GM12878 (cell line): Measurements from ENCODE around the gene AOPEP. TPM values are rescaled to one million over a fixed set of nuclear protein-coding genes. Genes with fewer than 3 reads are reported as not detected.

Experiments used
- ATAC-seq: fragments of 200-7000 bp; cut with Tn5 transposase; 3 replicates; pipeline ENCODE4 v1.9.1; 2020; ENCODE audit warnings: mild to moderate bottlenecking, moderate library complexity
- BruUV-seq: library from RNA; stranded (reverse); fragments of 400-500 nt; replicated peaks from 2 replicates; lab custom pipeline; 2021; lab: Mats Ljungman, UMichigan
- CTCF ChIA-PET: fragments of 300-600 bp; sonication (Branson Sonifier 250); formaldehyde crosslinking; extraction: SDS; loops from one replicate; lab custom pipeline; 2021; ENCODE audit warnings: inconsistent platforms; lab: Yijun Ruan, JAX
- POLR2A ChIA-PET: fragments of 350-600 bp; formaldehyde crosslinking; extraction: SDS; loops from one replicate; lab custom pipeline; 2021; ENCODE audit warnings: inconsistent platforms; lab: Charles Lee
- RAD21 ChIA-PET: fragments of 300-600 bp; sonication (Branson Sonifier 250); formaldehyde crosslinking; loops from one replicate; lab custom pipeline; 2023; ENCODE audit warnings: antibody characterized with exemption; ENCODE audit not compliant: unreplicated experiment; lab: Charles Lee
- SMC1A ChIA-PET: fragments of 300-600 bp; sonication (Branson Sonifier 250); formaldehyde crosslinking; loops from one replicate; lab custom pipeline; 2023; ENCODE audit not compliant: unreplicated experiment, uncharacterized antibody; lab: Charles Lee
- DNase-seq: peaks from one replicate; pipeline ENCODE4 v3.0.0-alpha.2; 2011; ENCODE audit warnings: low read depth, low spot score
- FAIRE-seq: peaks from 3 replicates; lab custom pipeline; 2011; peaks lifted over from hg19 to GRCh38; lab: Jason Lieb, UNC
- H2AFZ ChIP-seq: 2 replicates; pipeline ENCODE4 v1.6.0; 2011; ENCODE audit warnings: low read depth, low read length, control low read depth; ENCODE audit not compliant: control insufficient read depth
- H3K27ac ChIP-seq: 2 replicates; pipeline ENCODE4 v1.5.1; 2011; ENCODE audit warnings: control low read depth; ENCODE audit not compliant: control insufficient read depth, insufficient read depth
- H3K27me3 ChIP-seq, 2 experiments: replicated peaks in 1 of 2; 2 replicates each; pipeline versions ENCODE4 v1.6.0 to v1.6.1; 2011; ENCODE audit warnings: low read length in 1 of 2; ENCODE audit not compliant: control insufficient read depth in 2 of 2, insufficient read depth in 2 of 2
- H3K36me3 ChIP-seq, 2 experiments: 2 replicates each; pipeline ENCODE4 v1.5.1; 2011; ENCODE audit warnings: low read length in 1 of 2; ENCODE audit not compliant: control insufficient read depth in 2 of 2, insufficient read depth in 2 of 2
- H3K4me1 ChIP-seq: 2 replicates; pipeline ENCODE4 v1.6.1; 2011; ENCODE audit warnings: mild to moderate bottlenecking, low read length, moderate library complexity, mixed read lengths; ENCODE audit not compliant: control insufficient read depth, insufficient read depth
- H3K4me2 ChIP-seq: 2 replicates; pipeline ENCODE4 v1.6.0; 2011; ENCODE audit warnings: control low read depth; ENCODE audit not compliant: control insufficient read depth, insufficient read depth
- H3K4me3 ChIP-seq: fragments of 200-600 bp; sonication (generic); 2 replicates; pipeline ENCODE4 v1.5.1; 2016
- H3K79me2 ChIP-seq: 2 replicates; pipeline ENCODE4 v1.6.0; 2011; ENCODE audit warnings: low read length; ENCODE audit not compliant: control insufficient read depth, insufficient read depth
- H3K9ac ChIP-seq: 2 replicates; pipeline ENCODE4 v1.8.0; 2011; ENCODE audit warnings: low read length, control low read depth, mixed read lengths; ENCODE audit not compliant: control insufficient read depth, insufficient read depth
- H3K9me3 ChIP-seq: replicated peaks from 3 replicates; pipeline ENCODE4 v1.5.1; 2011; ENCODE audit warnings: mild to moderate bottlenecking, low read length; ENCODE audit not compliant: control insufficient read depth, insufficient read depth
- H4K20me1 ChIP-seq: 2 replicates; pipeline ENCODE4 v1.6.0; 2011; ENCODE audit not compliant: control insufficient read depth, insufficient read depth
- IRF5 ChIP-seq: fragments of 450-650 bp; IDR thresholded peaks from 2 replicates; pipeline ENCODE4 v1.6.1; 2017; ENCODE audit warnings: borderline replicate concordance
- NR2C2 ChIP-seq: IDR thresholded peaks from 2 replicates; pipeline ENCODE4 v1.6.1; 2011; ENCODE audit warnings: borderline replicate concordance, low read depth; ENCODE audit not compliant: control insufficient read depth, insufficient read length
- SMAD5 ChIP-seq: IDR thresholded peaks from 2 replicates; pipeline ENCODE4 v1.6.1; 2016; ENCODE audit warnings: antibody characterized with exemption, low read depth
- SUPT20H ChIP-seq: IDR thresholded peaks from 2 replicates; pipeline ENCODE4 v1.6.1; 2011; ENCODE audit warnings: low read depth, mild to moderate bottlenecking, low read length, moderate library complexity, borderline replicate concordance; ENCODE audit not compliant: control insufficient read depth
- TARDBP ChIP-seq: IDR thresholded peaks from 2 replicates; pipeline ENCODE4 v1.6.1; 2016; ENCODE audit warnings: borderline replicate concordance
- ZNF592 ChIP-seq: fragments of 450-650 bp; IDR thresholded peaks from 2 replicates; pipeline ENCODE4 v1.6.1; 2017; ENCODE audit warnings: mild to moderate bottlenecking, moderate library complexity
- WGBS: methylation state at CpG from one replicate; pipeline ENCODE4 v1.1.6; 2016; ENCODE audit warnings: low lambda C conversion rate; ENCODE audit not compliant: insufficient replicate concordance, insufficient coverage; ENCODE audit errors: missing lambda C conversion rate; 5-methylcytosine and 5-hydroxymethylcytosine counted together
- in situ Hi-C: fragments of 300-500 bp; cut with MboI; formaldehyde crosslinking; loops from 9 replicates; pipeline ENCODE4 v1.14.3; 2018; ENCODE audit warnings: mixed read lengths
- intact Hi-C: fragments of 100-400 bp; cut with micrococcal nuclease; formaldehyde crosslinking; loops from one replicate; pipeline ENCODE4 v1.14.2; 2022; ENCODE audit not compliant: unreplicated experiment
- polyA plus RNA-seq, 11 experiments: library from polyadenylated mRNA; depleted of rRNA in 4 of 11; unstranded in 6 of 11; stranded (reverse) in 5 of 11; fragments of >200 nt; fragmentation: Nextera tagmentation in 4 of 11; fragmentation: Illumina TruSeq in 1 of 11; extraction: Ambion mirVana in 4 of 11; extraction: Trizol in 1 of 11; gene quantifications; 1 replicate in 1 of 11; 2 replicates in 10 of 11; pipeline versions ENCODE4 v1.2.1 to v1.2.3, GENCODE V29; 2011 to 2016; ENCODE audit warnings: inconsistent platforms in 2 of 11, missing spikeins in 2 of 11, low read depth in 1 of 11
- total RNA-seq, 4 experiments: library from RNA; depleted of rRNA in 3 of 4; stranded (reverse); fragments of >200 nt in 3 of 4; fragmentation: Illumina TruSeq in 1 of 4; extraction: Trizol in 1 of 4; gene quantifications; 2 replicates each; pipeline versions ENCODE4 v1.2.1 to v1.2.3, GENCODE V29; 2013 to 2021

The AOPEP gene
- total and polyA plus RNA-seq, 10 of the 15 experiments (the other 5 are each of a cell fraction or from before 2014, with no cell fraction given) = 2.3 to 16.9 (median 10.1) TPM

- TF ChIP-seq NR2C2 (no peak), SMAD5 (no peak), IRF5 (no peak), SUPT20H (no peak)
Measured at GRCh38 chr9:95024097-95024671, 297.7 kb downstream of the AOPEP start (continued).

- intact Hi-C loops = no loop called here
- ChIA-PET CTCF (interaction anchor here (0.8 to 1.0 kb wide), 3 partner anchors 10 to 168 kb away, joined by 3 to 4 read pairs (median 3); no protein-coding TSS in a partner anchor), RAD21 (no interaction called here), POLR2A (interaction anchor here (0.6 kb wide), 1 partner anchor 108 kb away, joined by 3 read pairs; no protein-coding TSS in a partner anchor), SMC1A (interaction anchor here (1.0 kb wide), 1 partner anchor 12 kb away, joined by 3 read pairs; no protein-coding TSS in a partner anchor)
- Histone ChIP-seq H3K4me1 (no peaks in the 10 kb centered on the region), H3K9me3 (no peaks in the 10 kb centered on the region), H3K4me2 (no peak overlapping the region), H3K4me3 (no peak overlapping the region), H3K9ac (no peak overlapping the region), H3K36me3 (peaks cover 0 to 4% of the 10 kb centered on the region in 2 experiments; a peak in 1 of 4 replicates), H3K79me2 (no peaks in the 10 kb centered on the region), H3K27me3 (no peaks in the 10 kb centered on the region), H3K27ac (no peak overlapping the region), H2AFZ (no peak overlapping the region), H4K20me1 (no peaks in the 10 kb centered on the region)
- TF ChIP-seq ZNF592 (no peak), TARDBP (no peak)
- FAIRE-seq (no peak), DNase-seq (no peak), ATAC-seq (no peak)
- WGBS = 81% methylated on average over 13 of the region's 13 CpGs
- BruUV-seq = no TSS peak
- in situ Hi-C loops = no loop called here
Measured at GRCh38 chr9:95025213-95026147, 299.0 kb downstream of the AOPEP start.
